ENCODE results near the gene SYP.
"Not testable (repeated sequence)": the region's sequence is repeated elsewhere in the genome, so short reads cannot be mapped to it uniquely, and the experiment has no call there.

The SYP gene

DNA sequence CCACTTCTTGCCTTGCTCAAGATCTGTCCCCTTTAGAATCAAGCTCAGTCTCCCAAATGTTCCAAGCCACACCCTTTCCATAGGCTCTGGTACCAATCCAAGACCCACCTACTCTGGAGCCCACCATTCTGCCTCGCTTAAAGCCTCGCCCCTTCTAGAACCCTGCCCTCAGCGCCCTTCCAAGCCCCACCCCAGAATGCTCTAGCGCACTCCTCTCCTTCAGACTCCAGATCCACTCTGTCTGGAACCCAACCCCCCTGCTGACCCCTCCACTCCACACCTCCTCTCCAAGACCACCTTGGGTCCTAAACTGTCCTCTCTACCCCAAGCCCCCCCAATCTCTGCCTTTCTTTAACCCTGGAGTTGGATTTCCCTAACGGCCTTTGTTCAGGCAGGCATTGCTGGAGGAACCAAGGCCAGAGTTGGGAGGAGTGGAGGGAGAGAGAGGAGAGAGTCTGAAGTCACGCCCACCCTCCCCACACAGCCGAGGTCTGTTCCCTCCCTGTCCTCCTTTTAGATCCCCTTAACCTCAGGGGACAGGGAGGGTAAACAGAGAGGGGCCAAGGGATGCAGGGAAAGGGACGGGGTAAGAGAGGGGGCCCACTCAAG is 11.4 kb downstream of the SYP start:
- no peak for FAIRE-seq

DNA sequence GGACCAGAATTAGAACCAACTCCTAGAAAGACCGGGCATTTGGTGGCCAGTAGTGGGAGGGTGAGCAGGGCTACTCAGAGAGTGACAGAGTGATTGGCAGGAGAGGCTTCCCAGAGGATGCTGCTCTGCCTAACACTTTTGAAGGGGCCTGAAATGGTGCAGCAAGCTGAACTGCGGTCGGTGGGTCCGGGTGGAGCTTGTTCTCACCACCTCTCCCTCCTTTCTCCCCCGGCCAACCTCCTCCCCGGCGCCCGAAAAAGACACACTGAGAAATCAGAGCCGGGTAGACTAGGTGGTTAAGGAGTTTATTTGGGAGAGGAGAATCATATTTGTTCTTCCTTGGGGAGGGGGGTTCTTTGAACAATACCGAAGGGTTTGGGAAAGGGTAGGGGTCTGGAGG is 12.5 kb downstream of the SYP start:
- no peak for FAIRE-seq

DNA sequence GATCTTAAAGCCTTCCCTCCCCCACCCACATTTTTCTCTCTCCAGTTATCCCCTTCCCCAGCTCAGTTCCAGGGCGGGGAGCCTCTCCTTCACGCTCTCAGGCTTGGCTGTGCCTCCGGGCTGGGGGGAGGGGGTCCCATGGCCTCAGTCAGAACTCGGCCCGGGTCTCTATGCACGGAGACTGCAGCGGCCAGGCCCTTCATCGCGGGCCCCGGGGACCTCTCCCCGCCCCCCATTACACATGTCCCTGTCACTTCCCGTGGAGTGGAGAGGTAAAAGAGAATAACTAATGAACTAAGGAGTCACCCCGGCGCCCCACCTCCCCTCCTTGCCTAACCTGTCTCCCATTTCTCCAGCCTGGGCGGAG is 13.0 kb downstream of the SYP start:
- no peak for FAIRE-seq

- FAIRE-seq = no peak
These were observed 13.6 kb downstream of the SYP start, which contains the start of gene PRICKLE3 for GRCh38 chrX:49186125-49187027. Gene PRICKLE3 (minus strand): TSS chrX:49186373. CDS start chrX:49186297, 76 bp downstream.

DNA sequence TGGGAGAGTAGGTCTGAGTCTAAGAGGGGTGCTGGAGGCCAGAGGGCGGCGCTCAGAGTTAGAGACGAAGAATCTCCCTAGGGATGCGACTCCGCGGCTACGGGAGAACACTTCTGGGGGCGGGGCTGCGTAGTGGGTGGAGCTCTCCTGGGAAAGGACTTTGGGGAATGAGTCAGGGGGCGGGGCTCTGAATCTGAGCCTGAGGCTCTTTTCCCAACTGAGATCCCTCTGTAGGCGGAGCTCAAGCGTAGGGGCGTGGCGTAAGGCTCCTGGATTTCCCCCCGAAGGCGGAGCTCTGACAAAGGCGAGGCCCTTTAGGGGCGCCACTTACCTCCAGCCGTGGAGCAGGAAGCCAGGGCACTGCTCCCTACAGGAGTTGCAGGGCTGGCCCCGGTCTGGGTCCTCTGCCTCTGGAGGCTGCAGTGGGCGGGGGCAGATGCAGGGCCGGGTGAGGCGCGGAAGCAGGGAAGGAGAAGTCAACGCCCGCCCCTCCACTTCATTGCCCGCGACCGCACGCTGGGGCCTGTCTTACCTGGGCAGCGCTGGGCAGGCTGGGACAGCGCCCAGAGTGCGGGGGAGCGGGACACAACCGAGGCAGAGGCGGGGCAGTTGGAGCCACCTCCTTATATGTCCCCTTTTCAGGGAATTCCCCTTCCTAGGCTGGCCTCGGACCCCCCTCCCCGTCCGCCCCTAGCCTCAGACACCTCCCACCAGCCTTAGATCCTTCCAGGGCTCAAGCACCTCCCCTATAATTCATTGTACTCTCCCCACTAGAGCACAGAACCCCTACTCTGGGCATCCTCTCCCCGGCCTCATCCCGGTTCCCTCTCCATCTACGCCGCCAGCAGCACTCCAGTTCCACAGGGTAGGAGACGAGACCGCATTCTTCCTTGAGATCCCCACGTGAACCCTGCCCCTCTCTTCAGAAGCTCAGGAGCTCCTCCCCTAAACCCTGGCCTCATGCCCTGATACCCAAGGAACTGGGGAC is 15.4 kb downstream of the SYP start:
- FAIRE-seq = peak; percentile 88

GRCh38 chrX:49183701-49184281 is 16.2 kb downstream of the SYP start:
- FAIRE-seq = no peak

GRCh38 chrX:49179358-49179757 is 20.6 kb downstream of the SYP start:
- FAIRE-seq = no peak

GRCh38 chrX:49178537-49178936 is 21.5 kb downstream of the SYP start:
- no peak for FAIRE-seq

GRCh38 chrX:49177873-49178480 is 22.0 kb downstream of the SYP start:
- FAIRE-seq = no peak

DNA sequence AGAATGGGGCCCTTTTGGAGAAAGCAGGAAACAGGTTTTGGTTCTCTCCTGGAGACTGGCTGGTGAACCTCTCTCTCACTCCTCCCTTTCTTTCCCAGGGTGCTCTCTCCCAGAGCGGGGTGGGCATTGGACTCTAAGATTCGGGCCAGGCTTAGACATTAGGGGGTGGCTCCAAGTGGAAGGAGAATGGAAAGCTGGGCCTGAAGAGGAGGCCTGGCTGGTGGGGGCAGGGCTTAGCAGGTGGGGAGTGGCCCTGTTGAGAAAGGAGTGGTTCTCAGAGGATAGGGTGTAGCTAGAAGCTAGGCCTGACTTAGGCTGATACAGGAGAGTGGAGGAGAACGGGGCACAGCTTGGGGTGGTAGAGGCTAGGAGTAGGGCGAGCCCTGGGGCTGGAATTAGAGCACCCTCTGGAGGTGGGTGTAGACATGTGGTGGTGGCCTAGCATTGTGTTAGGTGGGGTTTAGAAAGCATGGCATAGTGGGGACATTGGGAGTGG is 22.6 kb downstream of the SYP start:
- FAIRE-seq = no peak

DNA sequence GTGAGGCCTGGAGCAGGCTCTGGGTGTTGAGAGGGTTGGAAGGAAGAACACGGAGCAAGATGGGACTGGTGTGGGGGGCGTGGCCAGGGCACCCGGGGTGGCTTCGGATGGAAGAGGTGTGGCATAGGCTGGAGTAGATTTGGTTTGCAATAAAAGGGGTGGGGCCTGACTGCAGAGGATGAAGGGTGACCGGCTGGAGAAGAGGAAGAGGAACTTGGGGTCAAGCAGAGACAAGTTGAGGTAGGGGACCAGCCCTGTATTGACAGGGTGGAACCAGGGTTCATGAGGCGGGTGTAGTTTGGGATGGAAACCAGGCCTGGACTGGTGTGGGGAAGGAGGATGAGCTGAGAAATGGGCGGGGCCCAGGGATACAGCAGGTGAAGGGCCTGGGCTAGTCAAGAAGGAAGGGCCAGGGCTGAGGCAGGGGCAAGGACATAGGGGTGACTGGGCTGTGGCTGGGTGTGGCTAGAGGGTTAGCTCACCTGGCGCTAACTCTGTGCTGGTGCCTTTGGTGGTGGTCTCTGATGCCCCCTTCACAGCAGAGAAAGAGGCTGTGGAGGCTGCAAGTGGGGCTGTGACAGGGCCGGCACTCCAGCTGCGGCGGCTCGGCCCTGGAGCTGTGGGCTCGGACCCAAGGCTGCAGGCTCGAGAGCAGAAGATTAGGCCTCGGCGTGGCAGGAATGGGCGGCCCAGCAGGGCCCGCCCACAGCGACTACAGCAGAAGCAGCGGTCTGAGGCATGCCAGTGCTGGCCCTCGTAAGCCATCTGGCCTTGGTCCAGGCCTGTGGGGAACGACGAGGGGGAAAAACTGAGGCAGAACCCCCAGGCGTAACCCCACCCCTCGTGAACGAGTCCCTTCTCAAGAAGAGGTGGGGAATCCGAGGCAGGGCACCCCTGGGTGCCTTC is 23.3 kb downstream of the SYP start:
- FAIRE-seq = no peak

- no peak for FAIRE-seq
These were observed 24.3 kb downstream of the SYP start for GRCh38 chrX:49175435-49176274.

GRCh38 chrX:49174723-49175122 is 25.3 kb downstream of the SYP start:
- FAIRE-seq = no peak

- FAIRE-seq = not testable (repeated sequence)
These were observed 26.4 kb downstream of the SYP start for GRCh38 chrX:49173544-49173943.

GRCh38 chrX:49172280-49172780 is 27.7 kb downstream of the SYP start:
- FAIRE-seq = no peak

DNA sequence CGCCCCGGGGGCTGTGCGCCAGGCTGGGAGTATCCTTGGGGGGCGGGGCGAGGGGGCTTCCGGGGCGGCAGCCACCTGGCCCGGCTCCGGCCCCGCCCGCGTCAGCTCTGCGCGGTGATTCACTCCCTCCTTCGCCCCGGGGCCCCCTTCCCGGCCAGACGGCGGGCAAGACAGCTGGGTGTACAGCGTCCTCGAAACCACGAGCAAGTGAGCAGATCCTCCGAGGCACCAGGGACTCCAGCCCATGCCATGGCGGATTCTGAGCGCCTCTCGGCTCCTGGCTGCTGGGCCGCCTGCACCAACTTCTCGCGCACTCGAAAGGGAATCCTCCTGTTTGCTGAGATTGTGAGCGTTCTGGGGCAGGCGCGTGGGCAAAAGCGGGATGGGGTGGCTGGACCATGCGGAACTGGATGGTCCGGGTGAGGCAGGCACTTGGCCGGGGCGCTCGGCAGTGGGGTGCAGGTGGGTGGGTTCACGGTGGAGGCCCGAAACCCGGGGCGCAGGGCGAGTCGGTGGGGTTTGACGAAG is 28.2 kb downstream of the SYP start, which contains the start of gene PLP2:
PLP2 (plus strand) TSS at position 147 of the 528 bp plus-strand sequence; CDS start at position 250, 103 bp downstream.
- FAIRE-seq = no peak

DNA sequence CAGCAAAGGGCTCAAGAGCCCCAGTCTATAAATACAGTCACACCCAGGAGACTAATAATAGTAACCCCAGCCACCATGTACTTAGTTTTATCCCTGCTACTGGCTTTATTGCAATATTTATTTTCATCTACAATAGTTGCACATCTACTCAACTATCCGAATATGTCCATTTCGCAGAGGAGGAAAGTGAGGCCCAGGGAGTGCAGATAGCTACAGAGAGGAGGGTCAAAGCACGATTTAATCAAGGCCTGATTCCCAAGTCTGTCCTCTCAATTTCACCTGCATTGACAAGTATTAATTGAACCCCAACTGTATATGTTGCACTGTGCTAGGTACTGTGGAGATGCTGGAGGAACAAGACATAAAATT is 32.3 kb downstream of the SYP start:
- FAIRE-seq = no peak

- FAIRE-seq = no peak
These were observed 32.9 kb downstream of the SYP start for GRCh38 chrX:49166914-49167739.

All from colon (tissue), 2 donors.